Posterior vena cava (tissue), 2 donors: ENCODE results near the gene SAMD4B. TPM values are rescaled to one million over a fixed set of nuclear protein-coding genes. Genes with fewer than 3 reads are reported as not detected.
A peak's percentile ranks its signal among the peaks of the same experiment; 100 is the strongest.

ENCODE experiments used
- DNase-seq: peaks from one replicate; pipeline ENCODE4 v3.0.0-alpha.2; 2020; ENCODE audit warnings: low spot score
- intact Hi-C, 2 donors: fragments of 100-400 bp; cut with DNase I; formaldehyde crosslinking; loops; one replicate each; pipeline versions ENCODE4 v1.14.1 to v1.14.2; 2022 to 2023
- microRNA-seq, 2 donors: library from miRNA; unstranded; fragments of <30 nt; microRNA quantifications; one replicate each; pipeline ENCODE4 v1.2.0, GENCODE V29; 2020 to 2021; ENCODE audit warnings: borderline microRNAs expressed in 2 of 2
- total RNA-seq, 2 donors: library from RNA; stranded (reverse); fragmentation: NEBNext Ultra II Directional; extraction: Animal tissue kit (Norgen Biotek cat#: 25700); gene quantifications; one replicate each; pipeline ENCODE4 v1.2.1, GENCODE V29; 2021
- donor health status: DM: yes; HTN: yes; CAD: no.
- donor health status: DM: yes; HTN: yes; CAD: no.

The SAMD4B gene
- total RNA-seq, 2 donors from 2014 or later: 74.5 to 119 TPM

DNA sequence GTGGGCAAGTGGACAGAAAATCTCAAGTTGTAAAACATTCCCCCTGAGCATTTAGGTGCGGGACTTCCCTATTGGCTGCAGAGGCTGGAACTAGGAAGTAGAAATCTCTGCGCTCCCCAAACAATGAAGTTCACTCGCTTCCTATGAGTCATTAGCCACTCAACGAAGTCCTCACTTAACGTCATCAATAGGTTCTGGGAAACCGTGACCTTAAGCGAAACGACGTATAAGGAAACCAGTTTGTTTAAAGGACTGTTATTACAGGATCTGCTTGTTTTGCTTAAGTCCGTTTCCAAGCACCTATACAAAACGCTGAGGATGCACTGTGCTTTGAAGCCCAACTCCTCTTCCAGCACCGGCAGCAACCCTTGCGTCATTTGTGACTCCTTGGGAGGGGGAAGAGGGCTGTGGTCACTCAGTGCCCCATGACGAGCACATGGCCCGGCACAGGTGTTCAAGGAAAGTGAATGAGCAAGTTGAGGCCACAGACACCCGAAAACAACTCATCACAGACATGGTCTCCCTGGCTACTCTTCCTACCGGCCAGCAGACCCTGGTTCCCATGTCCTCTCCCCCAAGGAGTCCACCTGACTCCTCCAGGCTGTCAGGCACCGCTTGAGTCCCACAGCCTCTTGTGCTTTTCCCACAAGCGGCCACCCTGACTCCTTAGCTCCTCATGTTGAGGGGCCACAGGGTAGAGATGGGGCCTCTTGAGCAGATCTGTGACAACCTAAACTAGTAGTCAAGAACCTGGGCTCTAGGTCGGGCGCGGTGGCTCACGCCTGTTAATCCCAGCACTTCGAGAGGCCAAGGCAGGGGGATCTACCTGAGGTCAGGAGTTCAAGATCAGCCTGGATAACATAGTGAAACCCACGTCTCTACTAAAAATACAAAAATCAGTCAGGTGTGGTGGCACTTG is 88.7 kb downstream of the SAMD4B start:
- intact Hi-C loops: loop anchor here in 1 of 2 donors (5.0 to 10.0 kb wide), 2 partner anchors 34 to 86 kb away; partner anchors contain the start of gene SAMD4B
- DNase-seq: peak; percentile 90

DNA sequence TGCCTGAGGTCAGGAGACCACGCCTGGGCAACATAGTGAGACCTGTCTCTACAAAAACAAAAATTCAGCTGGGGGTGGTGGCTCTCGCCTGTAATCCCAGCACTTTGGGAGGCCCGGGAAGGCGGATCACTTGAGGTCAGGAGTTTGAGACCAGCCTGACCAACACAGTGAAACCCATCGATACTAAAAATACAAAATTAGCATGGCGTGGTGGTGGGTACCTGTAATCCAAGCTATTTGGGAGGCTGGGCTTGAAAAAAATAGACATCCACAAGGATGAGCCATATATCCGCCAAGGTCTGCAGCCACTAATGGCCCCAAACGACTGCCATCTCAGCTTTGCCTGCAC is 90.4 kb downstream of the SAMD4B start:
- intact Hi-C loops: loop anchor here in 1 of 2 donors (5.0 to 10.0 kb wide), 2 partner anchors 35 to 88 kb away; partner anchors contain the start of gene SAMD4B
- no peak for DNase-seq

DNA sequence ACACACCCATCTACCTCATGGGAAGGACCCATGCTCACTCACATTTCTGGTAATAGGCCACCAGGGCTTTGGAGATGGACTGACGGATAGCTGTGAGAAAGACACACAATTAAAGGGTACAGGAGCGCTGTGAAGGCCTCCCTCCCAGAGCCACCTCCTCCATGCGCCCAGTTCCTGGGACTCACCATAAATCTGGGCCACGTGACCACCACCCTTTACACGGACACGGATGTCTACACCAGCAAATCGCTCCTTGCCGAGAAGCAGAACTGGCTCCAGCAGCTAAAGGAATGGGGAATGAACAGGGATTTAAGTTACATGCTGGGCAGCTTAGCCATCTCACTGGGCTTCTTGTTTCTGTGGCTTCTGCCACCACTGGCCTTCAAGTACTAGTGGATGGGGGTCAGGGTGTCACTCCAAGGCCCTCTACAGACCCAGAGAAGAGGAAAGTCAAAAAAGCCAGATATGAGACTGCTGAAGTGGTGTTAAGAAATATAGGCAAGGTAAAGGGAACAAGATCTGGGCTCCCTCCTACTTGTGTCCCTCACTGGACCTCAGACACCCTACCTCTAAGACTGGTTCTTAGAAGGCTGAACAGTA is 91.4 kb downstream of the SAMD4B start:
- intact Hi-C loops: loop anchor here in 1 of 2 donors (5.0 to 10.0 kb wide), 2 partner anchors 36 to 89 kb away; partner anchors contain the start of gene SAMD4B
- DNase-seq: no peak

DNA sequence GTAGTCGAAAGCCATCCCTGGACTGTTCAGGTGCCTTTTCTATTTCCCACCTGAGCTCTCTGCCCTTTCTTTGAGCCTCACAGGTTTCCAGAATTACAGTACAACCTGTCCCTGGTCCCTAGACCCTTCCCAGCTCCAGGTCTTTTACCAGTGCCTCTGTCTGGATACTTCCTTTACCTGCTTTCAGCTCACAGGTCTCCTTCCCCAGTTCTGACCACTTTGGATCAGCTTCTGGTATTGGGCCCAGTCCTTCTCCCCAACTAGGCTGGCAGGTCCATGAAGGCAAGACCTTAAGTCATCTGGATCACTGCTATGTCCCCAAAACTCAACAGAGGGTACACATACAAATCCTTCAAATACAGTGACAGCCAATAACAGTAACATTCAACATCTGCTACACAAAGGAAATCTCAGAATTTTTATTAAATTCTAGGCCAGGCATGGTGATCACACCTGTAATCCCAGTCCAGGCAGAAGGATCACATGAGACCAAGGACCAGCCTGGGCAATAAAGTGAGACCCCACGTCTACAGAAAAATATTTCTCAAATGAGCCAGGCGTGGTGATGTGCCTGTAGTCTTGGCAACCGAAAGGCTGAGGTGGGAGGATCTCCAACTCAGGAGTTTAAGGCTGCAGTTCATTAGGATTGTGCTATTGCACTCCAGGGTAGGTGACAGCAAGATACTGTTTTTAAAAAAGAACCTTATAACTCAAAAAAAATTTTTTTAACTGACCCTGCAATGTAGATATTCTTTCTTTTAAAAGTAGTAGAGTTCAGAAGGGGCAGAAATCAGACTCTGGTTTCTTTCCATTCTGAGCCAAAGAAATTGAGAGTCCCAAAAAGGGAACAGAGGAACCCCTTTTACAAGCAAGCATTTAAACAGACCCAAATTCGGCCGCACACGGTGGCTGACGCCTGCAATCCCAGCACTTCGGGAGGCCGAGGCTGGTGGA is 92.2 kb downstream of the SAMD4B start:
- intact Hi-C loops: loop anchor here in 1 of 2 donors (5.0 to 10.0 kb wide), 2 partner anchors 37 to 90 kb away; partner anchors contain the start of gene SAMD4B
- DNase-seq: no peak

Small RNAs within 50 kb of the gene (microRNA-seq; reads per million reads assigned to microRNA genes)
- 0 reads per million in 2 donors for gene MIR4530

Other genes starting within 250 kb of the SAMD4B start
- 10 to 100 TPM; 15.0 to 17.3 TPM for gene PAK4, start 216.6 kb upstream of the SAMD4B start, total RNA-seq
- not detected for gene NCCRP1, start 145.5 kb upstream of the SAMD4B start, total RNA-seq
- not detected for gene SYCN, start 138.2 kb upstream of the SAMD4B start, total RNA-seq
- gene IFNL3, start 97.4 kb upstream of the SAMD4B start, total RNA-seq: not detected
- not detected for gene IFNL4, start 93.6 kb upstream of the SAMD4B start, total RNA-seq
- not detected for gene IFNL2, start 74.0 kb upstream of the SAMD4B start, total RNA-seq
- gene IFNL1, start 46.0 kb upstream of the SAMD4B start, total RNA-seq: not detected
- under 1 TPM; 0.29 to 0.32 TPM for gene LRFN1, start 21.6 kb upstream of the SAMD4B start, total RNA-seq
- 10 to 100 TPM; 35.0 to 48.4 TPM for gene GMFG, start 6.4 kb upstream of the SAMD4B start, total RNA-seq
- 10 to 100 TPM; 26.0 to 28.5 TPM for gene PAF1, start 48.7 kb downstream of the SAMD4B start, total RNA-seq
- gene MED29, start 49.0 kb downstream of the SAMD4B start, total RNA-seq: 10 to 100 TPM; 32.7 to 33.3 TPM
- 100 to 1,000 TPM; 258 to 509 TPM for gene ZFP36, start 64.4 kb downstream of the SAMD4B start, total RNA-seq
- 10 to 100 TPM; 38.1 to 48.6 TPM for gene PLEKHG2, start 70.2 kb downstream of the SAMD4B start, total RNA-seq
- gene RPS16, start 93.5 kb downstream of the SAMD4B start, total RNA-seq: 1,000 to 10,000 TPM; 1,159 to 1,295 TPM
- 10 to 100 TPM; 67.0 to 74.9 TPM for gene SUPT5H, start 103.2 kb downstream of the SAMD4B start, total RNA-seq
- 10 to 100 TPM; 44.5 to 45.5 TPM for gene TIMM50, start 138.4 kb downstream of the SAMD4B start, total RNA-seq
- gene DLL3, start 156.5 kb downstream of the SAMD4B start, total RNA-seq: not detected
- not detected for gene SELENOV, start 172.7 kb downstream of the SAMD4B start, total RNA-seq
- gene EID2B, start 190.4 kb downstream of the SAMD4B start, total RNA-seq: 1 to 10 TPM; 2.4 to 2.9 TPM
- gene EID2, start 197.7 kb downstream of the SAMD4B start, total RNA-seq: 10 to 100 TPM; 12.9 to 13.0 TPM